MM.1S (cell line): ENCODE measurements around the gene BAG1.

ENCODE experiments used
- CTCF ChIP-seq: fragments of 300-600 bp; sonication (generic); IDR thresholded peaks from 2 replicates; pipeline ENCODE4 v1.5.1; 2016; ENCODE audit warnings: antibody characterized with exemption, low read length, mixed read lengths
- EZH2 ChIP-seq: fragments of 300-600 bp; sonication (generic); optimal IDR thresholded peaks from 2 replicates; pipeline ENCODE3; 2017; ENCODE audit warnings: low read depth, mild to moderate bottlenecking, antibody characterized with exemption, low read length, mixed read lengths
- EZH2phosphoT487 ChIP-seq: fragments of 300-600 bp; sonication (generic); IDR thresholded peaks from 2 replicates; pipeline ENCODE4 v1.6.1; 2018; ENCODE audit warnings: antibody characterized with exemption, low read length

GRCh38 chr9:33232815-33233214, 31.7 kb downstream of the BAG1 start:
- TF ChIP-seq CTCF (no peak), EZH2phosphoT487 (no peak), EZH2 (no peak)
